ENCODE data around the gene LRRC37A2. TPM values are rescaled to one million over a fixed set of nuclear protein-coding genes. Genes with fewer than 3 reads are reported as not detected.
"Not testable (repeated sequence)": the region's sequence is repeated elsewhere in the genome, so short reads cannot be mapped to it uniquely, and the experiment has no call there.

LRRC37A2 gene
- total and polyA plus RNA-seq, 2 of the 13 experiments (the other 11 are each of a cell fraction or from before 2014, with no cell fraction given), result 3.4 to 4.1 TPM

- POLR2A ChIA-PET, result not testable (repeated sequence)
- WGBS (ENCODE audit: low lambda C conversion rate), result no CpG with 5 or more reads among the region's 65 CpGs
- TF ChIP-seq ZNF232 (CRISPR knock-in tag; IDR thresholded peaks at IDR 0.05; ENCODE audit: borderline replicate concordance), result peak; percentile 98
- TF ChIP-seq KAT8 (CRISPR knock-in tag; IDR thresholded peaks at IDR 0.05), result 0 out of 2 replicates have a peak, but pooled peaks have one; percentile 22
- TF ChIP-seq TFAP4 (IDR thresholded peaks at IDR 0.05; ENCODE audit: borderline replicate concordance, low read depth), result peak; percentile 58; the same call in 1 of the 2 replicates
- TF ChIP-seq DRAP1 (CRISPR knock-in tag; IDR thresholded peaks at IDR 0.05), result 0 out of 2 replicates have a peak, but pooled peaks have one; percentile 50
- peak; percentile 67 for TF ChIP-seq SAP130 (CRISPR knock-in tag; IDR thresholded peaks at IDR 0.05; ENCODE audit: low read depth)
- TF ChIP-seq TFDP1 (CRISPR knock-in tag; IDR thresholded peaks at IDR 0.05; ENCODE audit: borderline replicate concordance), result peak; percentile 34; the same call in 1 of the 2 replicates
- TF ChIP-seq NFYB (CRISPR knock-in tag; IDR thresholded peaks at IDR 0.05), result peak; percentile 71
- 0 out of 2 replicates have a peak, but pooled peaks have one; percentile 36 for TF ChIP-seq PRDM10 (CRISPR knock-in tag; IDR thresholded peaks at IDR 0.05; ENCODE audit: low read depth)
- TF ChIP-seq NFYC (CRISPR knock-in tag; IDR thresholded peaks at IDR 0.05), result peak; percentile 75
- peak; percentile 62 for TF ChIP-seq PBX2 (CRISPR knock-in tag; IDR thresholded peaks at IDR 0.05)
- TF ChIP-seq RFXAP (CRISPR knock-in tag; IDR thresholded peaks at IDR 0.05; ENCODE audit: borderline replicate concordance), result peak; percentile 28; the same call in 1 of the 2 replicates
- TF ChIP-seq PATZ1 (CRISPR knock-in tag; IDR thresholded peaks at IDR 0.05), result 0 out of 2 replicates have a peak, but pooled peaks have one; percentile 18
Measured at GRCh38 chr17:46579083-46580075, 67.1 kb downstream of the LRRC37A2 start, which contains the start of gene ARL17A. Gene ARL17A (minus strand): TSS chr17:46579691. CDS start chr17:46576322, 3,369 bp downstream.

More at GRCh38 chr17:46579083-46580075, 67.1 kb downstream of the LRRC37A2 start, which contains the start of gene ARL17A:
- intact Hi-C loops (cut with micrococcal nuclease; ENCODE audit: unreplicated experiment); in situ Hi-C loops (cut with HindIII; ENCODE audit: extremely low pct_ligation_motif_present, low pct_unique_long_range_greater_than_20kb); H3K36me3 ChIP-seq (replicated peaks in 1 of 2; ENCODE audit: control insufficient read depth in 1 of 2, insufficient read depth in 2 of 2, low read length in 2 of 2); H2AFZ ChIP-seq (ENCODE audit: low read length); H3K4me1 ChIP-seq (ENCODE audit: insufficient read depth, low read length); H3K79me2 ChIP-seq (ENCODE audit: insufficient read depth, low read length); H3K4me2 ChIP-seq (ENCODE audit: low read depth, low read length); CTCF ChIA-PET (ENCODE audit: low intra/inter-chr PET ratio, low total read pairs); H4K20me1 ChIP-seq (ENCODE audit: insufficient read depth, low read length); H3K4me3 ChIP-seq (replicated peaks in 1 of 3; ENCODE audit: insufficient read depth in 1 of 3, low read depth in 2 of 3, low read length in 3 of 3); H3K9me3 ChIP-seq (ENCODE audit: low read length); DNase-seq (ENCODE audit: low spot score); H3K27me3 ChIP-seq (ENCODE audit: control insufficient read depth in 1 of 2, insufficient read depth in 2 of 2, low read length in 2 of 2): not testable (repeated sequence)
- peak; percentile 95 for ATAC-seq
- H3K9ac ChIP-seq (ENCODE audit: insufficient read depth, low read depth, low read length), result 0 out of 2 replicates have a peak within 1 kb of the TSS, but pooled peaks have one; percentile 32
- peak; percentile 97 for FAIRE-seq
- peak within 1 kb of the TSS; percentile 40 for H3K27ac ChIP-seq (ENCODE audit: extremely low read length, insufficient read depth, low read length)
- TSS peak; percentile 85 for BruUV-seq (replicated peaks)

Measured in HepG2 (cell line).